GOT3 (cell line): Measurements from ENCODE around the gene SRRM4.

ENCODE experiments used
- DNase-seq: peaks from one replicate; lab custom pipeline; 2025; ENCODE audit warnings: mixed read lengths; lab: John Stamatoyannopoulos, UW

SRRM4 gene

GRCh38 chr12:119171291-119171690, 189.9 kb downstream of the SRRM4 start:
- no peak for DNase-seq

- no peak for DNase-seq
Observed at GRCh38 chr12:119171691-119172425, 190.5 kb downstream of the SRRM4 start.

- DNase-seq: no peak
Observed at GRCh38 chr12:119175081-119175480, 193.7 kb downstream of the SRRM4 start.

GRCh38 chr12:119176267-119177055, 195.1 kb downstream of the SRRM4 start:
- peak; percentile 38 for DNase-seq

- no peak for DNase-seq
Observed at GRCh38 chr12:119177056-119177325, 195.7 kb downstream of the SRRM4 start.

- no peak for DNase-seq
Observed at GRCh38 chr12:119177724-119178380, 196.5 kb downstream of the SRRM4 start.

GRCh38 chr12:119178544-119179334, 197.4 kb downstream of the SRRM4 start, which contains the start of gene HSPB8:
HSPB8 (plus strand) TSS chr12:119178931; CDS start chr12:119179313, 382 bp downstream.
- DNase-seq: peak; percentile 88

GRCh38 chr12:119179335-119180021, 198.1 kb downstream of the SRRM4 start:
- no peak for DNase-seq

GRCh38 chr12:119180380-119181040, 199.2 kb downstream of the SRRM4 start:
- DNase-seq: no peak

GRCh38 chr12:119181202-119181601, 199.9 kb downstream of the SRRM4 start:
- DNase-seq: no peak

- no peak for DNase-seq
Observed at GRCh38 chr12:119181944-119182343, 200.6 kb downstream of the SRRM4 start.

- no peak for DNase-seq
Observed at GRCh38 chr12:119182701-119183493, 201.6 kb downstream of the SRRM4 start.

- no peak for DNase-seq
Observed at GRCh38 chr12:119183942-119184695, 202.8 kb downstream of the SRRM4 start.

- no peak for DNase-seq
Observed at GRCh38 chr12:119195256-119195655, 213.9 kb downstream of the SRRM4 start.

- no peak for DNase-seq
Observed at GRCh38 chr12:119198440-119198839, 217.1 kb downstream of the SRRM4 start.

GRCh38 chr12:119200601-119201000, 219.3 kb downstream of the SRRM4 start:
- DNase-seq: no peak

GRCh38 chr12:119201789-119202543, 220.6 kb downstream of the SRRM4 start:
- DNase-seq: no peak

- no peak for DNase-seq
Observed at GRCh38 chr12:119202544-119202943, 221.2 kb downstream of the SRRM4 start.

- no peak for DNase-seq
Observed at GRCh38 chr12:119204131-119204530, 222.8 kb downstream of the SRRM4 start.
